ENCODE results near the gene CBY2. TPM values are rescaled to one million over a fixed set of nuclear protein-coding genes. Genes with fewer than 3 reads are reported as not detected.
"Not testable (repeated sequence)": the region's sequence is repeated elsewhere in the genome, so short reads cannot be mapped to it uniquely, and the experiment has no call there.

Gene CBY2
- total RNA-seq, 1 donor from 2014 or later: not detected

DNA sequence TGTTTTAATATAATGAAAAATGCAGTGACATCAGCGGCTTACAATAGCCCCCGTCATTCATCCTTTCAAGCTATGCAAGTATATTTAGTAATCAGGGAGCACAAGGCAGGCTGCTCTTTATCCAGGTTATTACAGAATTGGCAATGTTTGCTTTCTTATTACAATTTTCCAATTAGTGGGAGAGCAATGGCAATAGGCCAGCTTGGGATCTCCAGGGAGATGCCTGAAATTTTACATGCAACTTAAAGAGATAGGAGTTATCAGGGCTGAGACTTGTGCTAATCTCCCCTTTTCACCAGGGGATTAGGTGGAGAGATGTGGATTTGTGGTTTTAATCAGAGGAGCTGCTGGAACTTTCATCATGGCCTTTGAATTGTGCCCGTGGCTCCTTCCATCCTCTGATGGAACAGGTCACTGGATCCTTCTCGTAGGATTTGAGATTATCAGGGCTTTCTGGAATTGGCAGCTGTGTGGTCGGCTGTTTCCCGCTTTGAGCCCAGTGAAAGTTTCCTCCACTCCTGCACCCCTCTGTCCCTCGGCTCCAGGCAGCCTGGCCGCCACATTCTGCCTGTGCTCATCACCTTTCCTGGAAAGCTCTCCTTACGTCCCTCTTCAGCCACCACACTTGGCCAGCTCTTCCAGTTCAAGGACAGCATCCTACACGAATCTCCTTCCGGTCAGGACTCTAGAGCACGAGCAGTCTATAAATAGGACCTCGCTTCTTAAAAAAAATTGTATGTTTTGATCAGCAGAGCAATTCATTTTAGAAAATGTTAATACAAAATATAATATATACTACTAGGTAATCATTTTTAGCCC lies 47.0 kb downstream of the CBY2 start:
- Mint-ChIP-seq H3K36me3 (ENCODE audit: low read depth, unreplicated experiment) (no peaks in the 10 kb centered on the region), H3K27me3 (ENCODE audit: unreplicated experiment) (peaks cover 2% of the 10 kb centered on the region), H3K9me3 (ENCODE audit: unreplicated experiment) (no peaks in the 10 kb centered on the region), H3K4me3 (ENCODE audit: unreplicated experiment) (no peak overlapping the region), H3K27ac (ENCODE audit: unreplicated experiment) (no peak overlapping the region), H3K4me1 (ENCODE audit: unreplicated experiment) (no peaks in the 10 kb centered on the region)
- TF ChIP-seq, protein P1, sequence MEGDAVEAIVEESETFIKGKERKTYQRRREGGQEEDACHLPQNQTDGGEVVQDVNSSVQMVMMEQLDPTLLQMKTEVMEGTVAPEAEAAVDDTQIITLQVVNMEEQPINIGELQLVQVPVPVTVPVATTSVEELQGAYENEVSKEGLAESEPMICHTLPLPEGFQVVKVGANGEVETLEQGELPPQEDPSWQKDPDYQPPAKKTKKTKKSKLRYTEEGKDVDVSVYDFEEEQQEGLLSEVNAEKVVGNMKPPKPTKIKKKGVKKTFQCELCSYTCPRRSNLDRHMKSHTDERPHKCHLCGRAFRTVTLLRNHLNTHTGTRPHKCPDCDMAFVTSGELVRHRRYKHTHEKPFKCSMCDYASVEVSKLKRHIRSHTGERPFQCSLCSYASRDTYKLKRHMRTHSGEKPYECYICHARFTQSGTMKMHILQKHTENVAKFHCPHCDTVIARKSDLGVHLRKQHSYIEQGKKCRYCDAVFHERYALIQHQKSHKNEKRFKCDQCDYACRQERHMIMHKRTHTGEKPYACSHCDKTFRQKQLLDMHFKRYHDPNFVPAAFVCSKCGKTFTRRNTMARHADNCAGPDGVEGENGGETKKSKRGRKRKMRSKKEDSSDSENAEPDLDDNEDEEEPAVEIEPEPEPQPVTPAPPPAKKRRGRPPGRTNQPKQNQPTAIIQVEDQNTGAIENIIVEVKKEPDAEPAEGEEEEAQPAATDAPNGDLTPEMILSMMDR (IDR thresholded peaks at IDR 0.05; ENCODE audit: unreplicated experiment): no peak
- DNase-seq (ENCODE audit: low spot score): no peak

DNA sequence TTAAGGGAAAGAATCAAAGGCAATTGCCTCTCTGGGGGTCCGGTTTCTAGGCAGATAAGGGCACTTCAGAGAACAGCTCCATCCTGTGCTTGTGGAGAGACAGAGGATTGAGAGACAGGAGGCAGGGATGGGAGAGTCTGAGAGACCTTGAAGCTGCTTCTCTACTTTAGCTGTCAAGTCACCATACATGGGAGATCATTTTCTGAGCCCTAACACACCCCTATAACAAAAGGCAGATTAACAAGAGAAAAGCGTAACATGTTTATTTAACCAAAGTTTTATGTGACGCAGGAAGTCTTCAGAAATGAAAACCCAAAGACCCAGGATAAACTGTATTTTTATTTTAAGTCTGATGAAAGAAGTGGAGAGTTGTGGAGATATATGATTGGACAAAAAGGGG lies 48.4 kb downstream of the CBY2 start:
- Mint-ChIP-seq H3K4me3 (ENCODE audit: unreplicated experiment) (no peak overlapping the region), H3K36me3 (ENCODE audit: low read depth, unreplicated experiment) (no peaks in the 10 kb centered on the region), H3K27me3 (ENCODE audit: unreplicated experiment) (peaks cover 2% of the 10 kb centered on the region), H3K9me3 (ENCODE audit: unreplicated experiment) (no peaks in the 10 kb centered on the region), H3K4me1 (ENCODE audit: unreplicated experiment) (no peaks in the 10 kb centered on the region), H3K27ac (ENCODE audit: unreplicated experiment) (no peak overlapping the region)
- DNase-seq (ENCODE audit: low spot score): no peak
- TF ChIP-seq, protein P1 (IDR thresholded peaks at IDR 0.05; ENCODE audit: unreplicated experiment): no peak

DNA sequence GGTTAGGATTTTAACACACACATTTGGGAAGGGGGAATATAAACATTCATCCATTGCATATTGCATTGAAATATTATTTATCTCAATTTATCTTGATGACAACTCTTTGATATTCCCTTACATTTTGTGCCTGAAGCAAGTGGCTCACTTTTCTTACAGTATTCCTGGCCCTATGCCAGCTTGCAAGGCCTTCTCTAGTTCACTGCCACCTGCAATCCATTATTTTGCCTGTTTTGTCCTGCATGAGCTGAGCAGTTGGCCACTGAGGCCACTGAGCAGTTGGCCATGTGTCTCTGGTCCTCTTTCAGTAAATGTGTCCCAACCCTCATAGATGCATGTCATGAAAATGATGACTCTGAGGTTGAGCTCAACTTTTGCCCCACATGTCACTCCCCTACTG lies 49.8 kb downstream of the CBY2 start:
- Mint-ChIP-seq H3K36me3 (ENCODE audit: low read depth, unreplicated experiment) (no peaks in the 10 kb centered on the region), H3K9me3 (ENCODE audit: unreplicated experiment) (no peaks in the 10 kb centered on the region), H3K4me3 (ENCODE audit: unreplicated experiment) (no peak overlapping the region), H3K27me3 (ENCODE audit: unreplicated experiment) (peaks cover 2% of the 10 kb centered on the region), H3K27ac (ENCODE audit: unreplicated experiment) (no peak overlapping the region), H3K4me1 (ENCODE audit: unreplicated experiment) (no peaks in the 10 kb centered on the region)
- TF ChIP-seq, protein P1 (IDR thresholded peaks at IDR 0.05; ENCODE audit: unreplicated experiment): no peak
- no peak for DNase-seq (ENCODE audit: low spot score)

DNA sequence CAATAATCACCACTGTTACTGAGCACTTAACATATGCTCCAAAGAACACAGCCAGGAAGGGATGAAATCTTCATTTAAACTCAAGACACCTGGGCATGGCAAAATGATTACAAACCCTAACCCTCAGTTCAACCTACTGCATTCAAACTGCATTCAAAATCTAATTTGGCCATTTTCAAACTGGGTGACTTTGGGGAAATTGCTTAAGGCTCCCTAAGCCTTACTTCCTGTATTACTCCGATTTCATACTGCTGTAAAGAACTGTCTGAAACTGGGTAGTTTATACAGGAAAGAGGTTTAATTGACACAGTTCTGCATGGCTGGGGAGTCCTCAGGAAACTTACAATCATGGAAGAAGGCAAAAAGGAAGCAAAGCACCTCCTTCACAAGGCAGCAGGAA lies 50.4 kb downstream of the CBY2 start:
- peaks cover 2% of the 10 kb centered on the region for H3K27me3 Mint-ChIP-seq (ENCODE audit: unreplicated experiment)
- no peaks in the 10 kb centered on the region for H3K4me1 Mint-ChIP-seq (ENCODE audit: unreplicated experiment)
- H3K9me3 Mint-ChIP-seq (ENCODE audit: unreplicated experiment): peaks cover 1% of the 10 kb centered on the region
- TF ChIP-seq, protein P1 (IDR thresholded peaks at IDR 0.05; ENCODE audit: unreplicated experiment): no peak
- peaks cover 2% of the 10 kb centered on the region for H3K36me3 Mint-ChIP-seq (ENCODE audit: low read depth, unreplicated experiment)
- DNase-seq (ENCODE audit: low spot score): no peak
- H3K4me3 Mint-ChIP-seq (ENCODE audit: unreplicated experiment): no peak overlapping the region
- H3K27ac Mint-ChIP-seq (ENCODE audit: unreplicated experiment): no peak overlapping the region

DNA sequence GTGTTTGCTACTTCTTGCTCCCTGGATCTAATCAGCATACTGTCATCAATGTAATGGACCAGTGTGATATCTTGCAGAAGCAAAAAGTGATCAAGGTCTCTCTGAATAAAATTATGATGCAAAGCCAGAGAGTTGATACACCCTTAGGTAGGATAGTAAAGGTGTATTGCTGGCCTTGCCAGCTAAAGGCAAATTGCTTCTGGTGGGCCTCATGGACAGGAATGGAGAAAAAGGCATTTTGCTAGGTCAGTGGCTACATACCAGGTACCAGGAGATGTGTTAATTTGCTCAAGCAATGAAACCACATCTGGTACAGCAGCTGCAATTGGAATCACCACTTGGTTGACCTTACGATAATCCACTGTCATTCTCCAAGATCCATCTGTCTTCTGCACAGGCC lies 54.4 kb downstream of the CBY2 start:
- H3K4me1 Mint-ChIP-seq (ENCODE audit: unreplicated experiment); H3K4me3 Mint-ChIP-seq (ENCODE audit: unreplicated experiment); H3K27ac Mint-ChIP-seq (ENCODE audit: unreplicated experiment); H3K27me3 Mint-ChIP-seq (ENCODE audit: unreplicated experiment); DNase-seq (ENCODE audit: low spot score): not testable (repeated sequence)
- H3K9me3 Mint-ChIP-seq (ENCODE audit: unreplicated experiment): peaks cover 11% of the 10 kb centered on the region
- peaks cover 15% of the 10 kb centered on the region for H3K36me3 Mint-ChIP-seq (ENCODE audit: low read depth, unreplicated experiment)

DNA sequence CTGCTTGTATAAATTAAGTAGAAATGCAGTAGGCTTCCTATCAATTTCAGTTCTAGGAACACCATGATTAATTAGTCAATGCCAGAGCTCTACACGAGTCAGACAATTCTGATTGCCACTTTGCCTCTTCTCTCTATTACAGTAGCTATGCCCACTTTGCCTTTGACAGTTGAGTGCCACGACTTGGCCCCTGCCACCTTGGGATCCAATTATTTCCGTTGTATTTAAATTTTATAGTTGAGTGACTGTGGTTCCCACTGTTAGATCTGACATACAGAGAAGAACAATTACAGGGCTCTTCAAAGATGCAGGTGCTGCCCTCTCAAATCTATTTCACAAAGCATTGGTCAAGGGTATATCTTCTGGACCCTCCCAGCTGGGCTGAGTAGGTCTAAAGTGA lies 55.5 kb downstream of the CBY2 start:
- not testable (repeated sequence) for H3K27me3 Mint-ChIP-seq (ENCODE audit: unreplicated experiment); H3K4me3 Mint-ChIP-seq (ENCODE audit: unreplicated experiment); DNase-seq (ENCODE audit: low spot score); H3K27ac Mint-ChIP-seq (ENCODE audit: unreplicated experiment); H3K4me1 Mint-ChIP-seq (ENCODE audit: unreplicated experiment)
- Mint-ChIP-seq H3K9me3 (ENCODE audit: unreplicated experiment) (peaks cover 11% of the 10 kb centered on the region), H3K36me3 (ENCODE audit: low read depth, unreplicated experiment) (peaks cover 15% of the 10 kb centered on the region)
